Glomerular visceral epithelial cell (primary cell): ENCODE measurements around the gene DPP4.
"Not testable (repeated sequence)": the region's sequence is repeated elsewhere in the genome, so short reads cannot be mapped to it uniquely, and the experiment has no call there.

ENCODE experiments used
- DNase-seq: peaks from one replicate; pipeline ENCODE4 v3.0.0-alpha.2; 2016; ENCODE audit errors: extremely low spot score

DPP4 gene

DNA sequence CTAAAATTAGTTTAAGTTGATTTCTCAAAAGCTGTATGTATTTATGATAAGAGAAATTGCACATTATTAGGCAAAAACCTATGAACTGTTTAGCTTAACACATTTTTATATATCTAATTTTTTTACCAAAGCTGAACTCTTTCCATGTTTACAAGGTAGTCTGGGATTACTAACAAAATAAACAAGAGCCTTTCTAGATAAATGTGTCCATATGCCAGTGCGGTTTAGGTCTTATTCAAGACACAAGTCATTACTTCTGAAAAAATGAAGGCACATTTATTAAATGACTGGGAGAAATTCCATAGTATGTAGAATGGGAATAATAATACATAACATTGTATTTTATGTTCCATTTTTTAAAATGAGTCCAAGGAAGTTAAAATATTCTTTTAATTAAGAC is 82.0 kb downstream of the DPP4 start:
- no peak for DNase-seq

DNA sequence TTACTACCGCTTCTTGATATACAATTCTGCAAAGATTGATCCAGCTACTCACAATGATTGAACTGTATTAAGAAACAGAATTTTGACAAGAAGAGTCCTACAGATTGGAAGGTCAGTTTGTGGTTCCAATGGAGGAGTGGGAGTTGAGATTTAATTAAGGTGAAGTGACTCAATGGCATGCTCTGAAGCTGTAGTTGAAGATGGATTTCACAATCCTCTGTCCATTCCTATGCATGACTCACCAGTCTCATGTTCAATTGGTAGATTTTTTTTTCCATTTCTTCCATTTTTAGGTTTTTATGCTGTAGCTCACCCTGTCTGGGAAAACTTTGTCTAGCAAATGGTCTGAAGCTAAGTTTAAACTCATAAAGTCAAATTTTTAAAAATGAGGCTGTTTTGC is 83.3 kb downstream of the DPP4 start:
- peak; percentile 67 for DNase-seq

DNA sequence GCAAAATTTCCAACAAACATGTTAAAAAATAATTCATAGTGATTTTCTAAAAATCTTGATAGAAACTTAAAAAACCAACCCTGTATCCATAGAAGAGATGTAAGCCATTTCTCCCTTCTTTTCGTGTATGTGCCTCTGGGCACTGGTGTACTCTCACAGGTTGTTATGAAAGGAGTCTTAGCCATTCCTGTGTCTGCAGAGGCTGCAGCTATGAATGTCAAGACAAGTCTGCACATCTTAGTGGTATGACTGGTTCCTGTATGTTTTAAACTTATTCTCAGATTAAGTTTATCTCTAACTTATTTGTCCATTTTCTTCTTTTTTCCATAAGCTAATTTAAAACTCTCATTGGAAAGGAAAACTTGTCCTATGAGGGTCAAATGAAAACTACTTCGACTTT is 84.0 kb downstream of the DPP4 start:
- DNase-seq = no peak

GRCh38 chr2:161988589-161988988 is 85.4 kb downstream of the DPP4 start:
- peak; percentile 13 for DNase-seq

DNA sequence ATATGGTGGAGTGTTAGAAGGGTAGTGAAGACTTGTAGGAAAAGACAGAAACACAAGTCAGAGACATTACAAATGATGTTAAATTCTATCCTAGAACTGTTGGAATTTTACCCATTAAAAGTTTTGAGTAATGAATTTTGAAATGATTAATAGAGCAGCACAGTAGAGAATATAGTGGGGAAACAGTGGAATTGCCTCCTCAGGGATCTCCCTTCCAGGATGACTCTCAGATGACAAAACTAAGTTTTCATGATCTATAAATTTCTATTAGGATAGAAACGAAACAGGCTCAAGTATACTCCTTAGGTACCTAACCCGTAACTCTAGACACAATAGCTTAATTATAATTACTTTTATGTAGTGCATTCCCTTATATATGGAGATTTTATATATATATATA is 86.7 kb downstream of the DPP4 start:
- no peak for DNase-seq

- peak; percentile 24 for DNase-seq
Observed at GRCh38 chr2:161983866-161984265, 90.1 kb downstream of the DPP4 start.

DNA sequence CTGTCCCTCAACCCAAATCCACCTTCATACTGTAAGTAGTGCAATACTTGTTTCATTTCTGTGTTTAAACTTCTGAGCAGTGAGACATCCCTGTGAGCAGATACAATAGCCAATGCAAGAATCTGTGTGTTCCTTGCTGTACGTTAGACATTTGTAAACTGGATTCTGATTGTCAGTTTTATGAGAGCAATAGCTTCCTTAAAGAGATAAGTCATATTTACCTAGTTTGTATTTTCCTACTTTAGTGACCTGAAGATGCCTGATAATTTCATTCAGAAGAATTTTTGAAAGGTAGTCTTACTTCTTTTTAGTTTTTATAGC is 90.7 kb downstream of the DPP4 start:
- no peak for DNase-seq

GRCh38 chr2:161982548-161983330 is 91.3 kb downstream of the DPP4 start:
- no peak for DNase-seq

- no peak for DNase-seq
Observed at GRCh38 chr2:161981679-161982250, 92.2 kb downstream of the DPP4 start.

- no peak for DNase-seq
Observed at GRCh38 chr2:161980976-161981375, 93.0 kb downstream of the DPP4 start.

- no peak for DNase-seq
Observed at GRCh38 chr2:161979490-161979889, 94.5 kb downstream of the DPP4 start.

DNA sequence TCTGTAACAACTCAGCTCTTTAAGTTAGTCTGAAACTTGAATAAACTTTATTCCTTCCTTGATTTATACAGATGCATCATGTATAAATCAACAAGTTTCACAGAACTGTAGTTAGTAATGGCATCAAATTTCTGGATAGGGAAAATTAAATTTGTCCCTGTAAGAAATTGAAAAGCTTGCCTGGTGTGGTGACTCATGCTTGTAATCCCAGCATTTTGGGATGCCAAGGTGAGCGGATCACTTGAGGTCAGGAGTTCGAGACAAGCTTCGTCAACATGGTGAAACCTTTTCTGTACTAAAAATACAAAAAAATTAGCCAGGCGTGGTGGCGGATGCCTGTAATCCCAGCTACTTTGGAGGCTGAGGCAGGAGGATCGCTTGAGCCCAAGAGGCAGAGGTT is 96.1 kb downstream of the DPP4 start:
- DNase-seq = not testable (repeated sequence)

DNA sequence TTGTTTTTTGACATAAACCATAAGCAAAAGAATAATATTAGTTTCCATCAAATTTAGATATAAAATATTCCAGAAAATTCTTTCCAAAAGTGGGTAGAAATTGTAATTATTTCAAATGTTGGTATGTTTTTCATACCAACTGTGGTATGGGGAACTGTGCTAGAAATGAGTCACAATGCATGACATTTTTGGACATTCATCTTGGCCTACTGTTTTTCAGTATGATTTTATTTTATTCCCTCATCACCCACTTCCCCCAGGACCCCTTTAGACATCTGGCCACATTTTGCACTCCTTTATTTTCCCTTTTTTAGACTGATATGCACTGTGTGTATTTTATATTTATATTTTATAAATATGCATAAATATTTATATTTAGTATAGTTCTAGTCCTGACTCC is 97.1 kb downstream of the DPP4 start:
- DNase-seq = no peak

DNA sequence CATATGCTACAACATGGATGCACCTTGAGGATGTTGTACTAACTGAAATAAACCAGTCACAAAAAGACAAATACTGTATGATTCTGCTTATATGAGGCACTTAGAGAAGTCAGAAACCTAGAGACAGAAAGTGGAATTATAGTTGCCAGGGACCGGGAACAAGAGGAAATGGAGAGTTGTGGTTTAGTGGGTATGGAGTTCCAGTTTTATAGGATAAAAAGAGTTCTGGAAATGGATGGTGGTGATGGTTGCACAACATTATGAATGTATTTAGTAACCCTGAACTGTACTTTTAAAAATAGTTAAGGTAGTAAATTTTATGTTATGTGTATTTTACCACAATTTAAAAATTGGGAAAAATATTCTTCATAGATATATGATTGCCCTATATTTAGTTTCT is 97.7 kb downstream of the DPP4 start:
- DNase-seq = no peak

DNA sequence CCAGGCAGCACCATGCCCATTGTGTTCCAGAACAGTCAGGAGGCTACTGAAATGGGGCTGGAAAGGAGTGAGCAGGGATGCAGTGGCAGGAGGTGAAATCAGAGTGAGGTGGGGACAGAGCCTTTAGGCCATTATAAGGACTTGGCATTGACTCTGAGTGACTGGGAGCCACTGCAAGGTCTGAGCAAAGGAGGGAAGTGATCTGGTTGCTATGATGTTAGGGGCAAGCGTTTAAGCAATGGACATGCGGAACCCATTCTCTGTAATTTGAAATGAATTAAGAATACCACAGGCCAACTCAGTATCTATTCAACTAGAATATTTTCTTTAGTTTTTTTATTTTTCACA is 98.2 kb downstream of the DPP4 start:
- no peak for DNase-seq

- DNase-seq = no peak
Observed at GRCh38 chr2:161975062-161975812, 98.8 kb downstream of the DPP4 start.

GRCh38 chr2:161974461-161974860 is 99.6 kb downstream of the DPP4 start:
- DNase-seq = no peak

DNA sequence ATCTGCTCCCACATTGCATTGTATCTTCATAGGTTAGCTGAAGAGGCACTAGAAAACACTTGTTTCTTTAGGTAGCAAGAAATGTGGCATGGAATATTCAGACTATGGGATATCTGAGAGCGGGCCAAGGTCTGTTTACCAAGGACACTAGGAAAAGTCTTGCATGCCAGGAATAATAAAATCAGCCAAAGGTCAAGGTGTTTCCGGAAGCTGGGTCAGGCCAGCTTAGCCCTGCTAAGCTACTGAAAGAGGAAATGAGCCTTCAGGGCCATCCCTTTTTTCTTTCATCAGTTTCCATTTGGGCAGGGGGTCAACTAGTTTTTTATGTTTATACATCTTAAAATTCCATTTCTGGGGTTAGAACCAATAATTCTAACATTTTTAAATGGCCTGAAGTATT is 101.1 kb downstream of the DPP4 start:
- no peak for DNase-seq

DNA sequence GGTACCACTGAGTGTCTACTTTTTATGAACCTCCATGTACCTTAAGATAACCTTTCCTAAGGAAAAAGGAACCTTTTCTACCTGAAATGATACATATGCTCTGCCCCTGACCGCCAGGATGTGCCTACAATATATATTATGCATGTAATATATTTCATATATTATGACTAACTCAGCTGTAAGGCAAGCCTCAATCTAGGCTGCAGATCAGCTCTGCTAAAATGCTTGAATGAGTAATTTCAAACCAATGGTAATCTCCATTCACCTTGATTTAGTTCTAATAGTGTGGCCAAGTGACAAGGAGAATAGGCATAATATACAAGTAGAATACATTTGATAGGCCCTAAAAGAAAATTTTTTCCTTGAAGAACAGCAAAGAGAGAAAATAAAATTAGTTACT is 101.8 kb downstream of the DPP4 start:
- DNase-seq = no peak

DNA sequence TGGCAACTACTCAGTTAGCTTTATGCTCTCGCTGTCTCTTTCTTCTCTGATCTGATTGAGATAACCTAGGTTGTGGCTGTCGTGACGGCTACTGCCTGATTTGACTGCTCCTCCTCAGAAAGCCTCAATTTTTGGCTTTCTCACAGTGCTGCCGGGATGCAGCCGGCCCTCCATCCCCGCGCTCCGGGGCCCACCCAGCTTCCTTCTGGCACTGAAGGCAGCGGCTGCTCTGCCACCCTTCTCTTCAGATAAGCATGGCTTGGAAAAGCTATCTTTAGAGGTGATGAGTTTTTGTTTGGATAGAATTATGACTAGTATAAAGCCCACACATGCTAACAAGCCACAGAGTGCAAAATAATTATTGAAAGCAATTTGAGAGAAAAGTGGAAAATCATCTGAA is 102.5 kb downstream of the DPP4 start:
- no peak for DNase-seq

GRCh38 chr2:161969159-161969558 is 104.9 kb downstream of the DPP4 start:
- DNase-seq = no peak

DNA sequence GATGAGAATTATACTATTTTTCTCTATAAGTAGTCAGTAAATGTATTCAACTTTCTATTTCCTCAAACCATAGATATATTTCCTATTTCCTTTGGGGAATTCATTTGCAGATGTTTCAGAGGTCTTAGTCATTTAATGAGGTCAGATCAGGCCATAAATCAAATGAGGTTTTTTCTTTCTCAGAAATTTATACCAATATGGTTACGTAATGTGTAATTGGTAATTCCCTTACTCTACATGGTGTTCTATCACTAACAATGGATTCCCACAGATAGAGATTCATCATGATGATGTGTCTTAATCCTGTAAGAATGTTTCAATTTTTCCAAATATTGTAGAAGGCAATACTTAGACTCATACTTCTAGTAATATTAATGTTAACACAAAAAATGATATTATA is 108.0 kb downstream of the DPP4 start:
- no peak for DNase-seq

- DNase-seq = no peak
Observed at GRCh38 chr2:161964160-161964559, 109.9 kb downstream of the DPP4 start.
